GM21515 (cell line): ENCODE results near the gene CHRNA1.
A peak's percentile ranks its signal among the peaks of the same experiment; 100 is the strongest.

Source experiments
- ATAC-seq: cut with Tn5 transposase; IDR thresholded peaks from one replicate; pipeline ENCODE4 v1.9.1; 2021; ENCODE audit not compliant: unreplicated experiment

Gene CHRNA1

GRCh38 chr2:174784316-174784715, 20.0 kb upstream of the CHRNA1 start:
- ATAC-seq: no peak

- ATAC-seq: no peak
These were observed 17.7 kb upstream of the CHRNA1 start for GRCh38 chr2:174781996-174782395.

GRCh38 chr2:174781298-174781697, 17.0 kb upstream of the CHRNA1 start:
- ATAC-seq: no peak

- ATAC-seq: no peak
These were observed 16.6 kb upstream of the CHRNA1 start for GRCh38 chr2:174780856-174781255.

- ATAC-seq: no peak
These were observed 16.0 kb upstream of the CHRNA1 start for GRCh38 chr2:174780191-174780840.

GRCh38 chr2:174779361-174779928, 15.2 kb upstream of the CHRNA1 start:
- no peak for ATAC-seq

- ATAC-seq: no peak
These were observed 14.1 kb upstream of the CHRNA1 start for GRCh38 chr2:174778085-174778981.

GRCh38 chr2:174777347-174778084, 13.2 kb upstream of the CHRNA1 start:
- no peak for ATAC-seq

- no peak for ATAC-seq
These were observed 12.4 kb upstream of the CHRNA1 start for GRCh38 chr2:174776675-174777074.

GRCh38 chr2:174776223-174776622, 12.0 kb upstream of the CHRNA1 start:
- no peak for ATAC-seq

- no peak for ATAC-seq
These were observed 11.3 kb upstream of the CHRNA1 start for GRCh38 chr2:174775571-174775980.

GRCh38 chr2:174774886-174775285, 10.6 kb upstream of the CHRNA1 start:
- ATAC-seq: no peak

GRCh38 chr2:174773215-174773614, 8.9 kb upstream of the CHRNA1 start:
- no peak for ATAC-seq

- ATAC-seq: no peak
These were observed 8.2 kb upstream of the CHRNA1 start for GRCh38 chr2:174772472-174772801.

GRCh38 chr2:174771631-174772471, 7.6 kb upstream of the CHRNA1 start:
- ATAC-seq: peak; percentile 79

- no peak for ATAC-seq
These were observed 6.9 kb upstream of the CHRNA1 start for GRCh38 chr2:174771136-174771535.

GRCh38 chr2:174768557-174768956, 4.3 kb upstream of the CHRNA1 start:
- no peak for ATAC-seq

GRCh38 chr2:174766271-174766670, 2.0 kb upstream of the CHRNA1 start:
- ATAC-seq: no peak

GRCh38 chr2:174765576-174765975, 1.3 kb upstream of the CHRNA1 start:
- no peak for ATAC-seq

- no peak for ATAC-seq
These were observed 492 bp downstream of the CHRNA1 start for GRCh38 chr2:174763780-174764179.

- ATAC-seq: no peak
These were observed 1.8 kb downstream of the CHRNA1 start for GRCh38 chr2:174762464-174762863.
